Neural progenitor cell (in vitro differentiated cells): Measurements from ENCODE around the gene KCNH1.

Source experiments
- EZH2 ChIP-seq: fragments of 200-600 bp; sonication (generic); IDR thresholded peaks from 2 replicates; pipeline ENCODE4 v1.6.1; 2017; ENCODE audit warnings: antibody characterized with exemption, mild to moderate bottlenecking, moderate library complexity
- TF ChIP-seq, protein P1 (sequence below): fragments of 200-600 bp; sonication (generic); IDR thresholded peaks from 2 replicates; pipeline ENCODE4 v1.5.1; 2017; ENCODE audit warnings: antibody characterized with exemption, mild to moderate bottlenecking

DNA sequence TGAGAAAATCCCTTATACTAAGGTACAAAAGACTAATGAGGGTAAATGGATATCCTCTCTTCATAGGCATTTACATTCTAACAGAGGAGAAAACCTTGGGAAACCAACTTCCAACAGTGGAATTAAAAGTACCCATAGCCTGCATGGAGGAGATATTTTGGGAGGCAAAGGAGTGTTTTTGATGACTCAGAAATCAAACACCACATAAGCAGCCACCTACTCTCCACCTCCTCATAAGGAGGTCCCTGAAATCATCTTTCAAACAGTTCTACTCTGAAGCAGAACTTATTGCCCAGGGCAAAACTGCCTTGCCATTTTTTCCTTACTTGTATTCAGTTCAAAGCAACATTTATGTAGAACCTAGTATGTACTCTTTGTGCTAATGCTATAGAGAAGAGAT, 211.3 kb downstream of the KCNH1 start:
- TF ChIP-seq, protein P1, sequence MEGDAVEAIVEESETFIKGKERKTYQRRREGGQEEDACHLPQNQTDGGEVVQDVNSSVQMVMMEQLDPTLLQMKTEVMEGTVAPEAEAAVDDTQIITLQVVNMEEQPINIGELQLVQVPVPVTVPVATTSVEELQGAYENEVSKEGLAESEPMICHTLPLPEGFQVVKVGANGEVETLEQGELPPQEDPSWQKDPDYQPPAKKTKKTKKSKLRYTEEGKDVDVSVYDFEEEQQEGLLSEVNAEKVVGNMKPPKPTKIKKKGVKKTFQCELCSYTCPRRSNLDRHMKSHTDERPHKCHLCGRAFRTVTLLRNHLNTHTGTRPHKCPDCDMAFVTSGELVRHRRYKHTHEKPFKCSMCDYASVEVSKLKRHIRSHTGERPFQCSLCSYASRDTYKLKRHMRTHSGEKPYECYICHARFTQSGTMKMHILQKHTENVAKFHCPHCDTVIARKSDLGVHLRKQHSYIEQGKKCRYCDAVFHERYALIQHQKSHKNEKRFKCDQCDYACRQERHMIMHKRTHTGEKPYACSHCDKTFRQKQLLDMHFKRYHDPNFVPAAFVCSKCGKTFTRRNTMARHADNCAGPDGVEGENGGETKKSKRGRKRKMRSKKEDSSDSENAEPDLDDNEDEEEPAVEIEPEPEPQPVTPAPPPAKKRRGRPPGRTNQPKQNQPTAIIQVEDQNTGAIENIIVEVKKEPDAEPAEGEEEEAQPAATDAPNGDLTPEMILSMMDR: no peak
- TF ChIP-seq EZH2: no peak
